ENCODE measurements around the gene EIF2B4.

- TF ChIP-seq, protein P1, sequence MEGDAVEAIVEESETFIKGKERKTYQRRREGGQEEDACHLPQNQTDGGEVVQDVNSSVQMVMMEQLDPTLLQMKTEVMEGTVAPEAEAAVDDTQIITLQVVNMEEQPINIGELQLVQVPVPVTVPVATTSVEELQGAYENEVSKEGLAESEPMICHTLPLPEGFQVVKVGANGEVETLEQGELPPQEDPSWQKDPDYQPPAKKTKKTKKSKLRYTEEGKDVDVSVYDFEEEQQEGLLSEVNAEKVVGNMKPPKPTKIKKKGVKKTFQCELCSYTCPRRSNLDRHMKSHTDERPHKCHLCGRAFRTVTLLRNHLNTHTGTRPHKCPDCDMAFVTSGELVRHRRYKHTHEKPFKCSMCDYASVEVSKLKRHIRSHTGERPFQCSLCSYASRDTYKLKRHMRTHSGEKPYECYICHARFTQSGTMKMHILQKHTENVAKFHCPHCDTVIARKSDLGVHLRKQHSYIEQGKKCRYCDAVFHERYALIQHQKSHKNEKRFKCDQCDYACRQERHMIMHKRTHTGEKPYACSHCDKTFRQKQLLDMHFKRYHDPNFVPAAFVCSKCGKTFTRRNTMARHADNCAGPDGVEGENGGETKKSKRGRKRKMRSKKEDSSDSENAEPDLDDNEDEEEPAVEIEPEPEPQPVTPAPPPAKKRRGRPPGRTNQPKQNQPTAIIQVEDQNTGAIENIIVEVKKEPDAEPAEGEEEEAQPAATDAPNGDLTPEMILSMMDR (IDR thresholded peaks at IDR 0.05): no peak
- no peak for TF ChIP-seq POLR2AphosphoS5 (IDR thresholded peaks at IDR 0.05)
Measured at GRCh38 chr2:27376151-27376865, 6.2 kb upstream of the EIF2B4 start.
